NCI-H1105 treated with DMSO at 0.1 percent for 48 hours (cell line): ENCODE data around the gene TALDO1.

Experiments used
- DNase-seq: peaks from one replicate; lab custom pipeline; 2025; lab: John Stamatoyannopoulos, UW

The TALDO1 gene

GRCh38 chr11:747158-748006 is at the start of gene TALDO1:
Gene TALDO1, plus strand, starts transcription at chr11:747464. Its CDS starts 18 bp downstream, at chr11:747482.
- DNase-seq = peak; percentile 88

- DNase-seq = no peak
Observed at GRCh38 chr11:697811-698311, 49.4 kb upstream of the TALDO1 start.

- DNase-seq = no peak
Observed at GRCh38 chr11:698493-699115, 48.7 kb upstream of the TALDO1 start.

- no peak for DNase-seq
Observed at GRCh38 chr11:699116-699508, 48.2 kb upstream of the TALDO1 start.

GRCh38 chr11:699753-700152 is 47.5 kb upstream of the TALDO1 start:
- no peak for DNase-seq

- DNase-seq = no peak
Observed at GRCh38 chr11:701741-702461, 45.4 kb upstream of the TALDO1 start.

- no peak for DNase-seq
Observed at GRCh38 chr11:702462-703461, 44.5 kb upstream of the TALDO1 start.

- no peak for DNase-seq
Observed at GRCh38 chr11:703506-703905, 43.8 kb upstream of the TALDO1 start.

GRCh38 chr11:704228-704674 is 43.0 kb upstream of the TALDO1 start:
- no peak for DNase-seq

GRCh38 chr11:704781-705645 is 42.3 kb upstream of the TALDO1 start:
- DNase-seq = no peak

- no peak for DNase-seq
Observed at GRCh38 chr11:705646-706438, 41.4 kb upstream of the TALDO1 start, which contains the start of gene EPS8L2. Gene EPS8L2, plus strand, starts transcription at chr11:706231. Its CDS starts 3,177 bp downstream, at chr11:709408.

GRCh38 chr11:706439-706956 is 40.8 kb upstream of the TALDO1 start:
- DNase-seq = no peak

GRCh38 chr11:706957-707816 is 40.1 kb upstream of the TALDO1 start:
- DNase-seq = no peak

- DNase-seq = no peak
Observed at GRCh38 chr11:707817-708420, 39.3 kb upstream of the TALDO1 start.

GRCh38 chr11:708511-708910 is 38.8 kb upstream of the TALDO1 start:
- no peak for DNase-seq

- DNase-seq = no peak
Observed at GRCh38 chr11:709109-709997, 37.9 kb upstream of the TALDO1 start.

- no peak for DNase-seq
Observed at GRCh38 chr11:714436-714835, 32.8 kb upstream of the TALDO1 start.
